ENCODE measurements around the gene EXOC2.

Gene EXOC2

GRCh38 chr6:473356-473755, 219.6 kb downstream of the EXOC2 start:
- no peak for ATAC-seq
- TF ChIP-seq, protein P1, sequence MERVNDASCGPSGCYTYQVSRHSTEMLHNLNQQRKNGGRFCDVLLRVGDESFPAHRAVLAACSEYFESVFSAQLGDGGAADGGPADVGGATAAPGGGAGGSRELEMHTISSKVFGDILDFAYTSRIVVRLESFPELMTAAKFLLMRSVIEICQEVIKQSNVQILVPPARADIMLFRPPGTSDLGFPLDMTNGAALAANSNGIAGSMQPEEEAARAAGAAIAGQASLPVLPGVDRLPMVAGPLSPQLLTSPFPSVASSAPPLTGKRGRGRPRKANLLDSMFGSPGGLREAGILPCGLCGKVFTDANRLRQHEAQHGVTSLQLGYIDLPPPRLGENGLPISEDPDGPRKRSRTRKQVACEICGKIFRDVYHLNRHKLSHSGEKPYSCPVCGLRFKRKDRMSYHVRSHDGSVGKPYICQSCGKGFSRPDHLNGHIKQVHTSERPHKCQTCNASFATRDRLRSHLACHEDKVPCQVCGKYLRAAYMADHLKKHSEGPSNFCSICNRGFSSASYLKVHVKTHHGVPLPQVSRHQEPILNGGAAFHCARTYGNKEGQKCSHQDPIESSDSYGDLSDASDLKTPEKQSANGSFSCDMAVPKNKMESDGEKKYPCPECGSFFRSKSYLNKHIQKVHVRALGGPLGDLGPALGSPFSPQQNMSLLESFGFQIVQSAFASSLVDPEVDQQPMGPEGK (CRISPR knock-in tag; IDR thresholded peaks at IDR 0.05; ENCODE audit: borderline replicate concordance) = no peak
- no peak for TF ChIP-seq TSHZ2 (CRISPR knock-in tag; IDR thresholded peaks at IDR 0.05)
- no peak for TF ChIP-seq POU6F1 (CRISPR knock-in tag; IDR thresholded peaks at IDR 0.05; ENCODE audit: borderline replicate concordance, low read depth)
- no peak for TF ChIP-seq ZNF8 (CRISPR knock-in tag; IDR thresholded peaks at IDR 0.05)
- TF ChIP-seq TOX (CRISPR knock-in tag; IDR thresholded peaks at IDR 0.05; ENCODE audit: borderline replicate concordance) = no peak
- TF ChIP-seq, protein P2, sequence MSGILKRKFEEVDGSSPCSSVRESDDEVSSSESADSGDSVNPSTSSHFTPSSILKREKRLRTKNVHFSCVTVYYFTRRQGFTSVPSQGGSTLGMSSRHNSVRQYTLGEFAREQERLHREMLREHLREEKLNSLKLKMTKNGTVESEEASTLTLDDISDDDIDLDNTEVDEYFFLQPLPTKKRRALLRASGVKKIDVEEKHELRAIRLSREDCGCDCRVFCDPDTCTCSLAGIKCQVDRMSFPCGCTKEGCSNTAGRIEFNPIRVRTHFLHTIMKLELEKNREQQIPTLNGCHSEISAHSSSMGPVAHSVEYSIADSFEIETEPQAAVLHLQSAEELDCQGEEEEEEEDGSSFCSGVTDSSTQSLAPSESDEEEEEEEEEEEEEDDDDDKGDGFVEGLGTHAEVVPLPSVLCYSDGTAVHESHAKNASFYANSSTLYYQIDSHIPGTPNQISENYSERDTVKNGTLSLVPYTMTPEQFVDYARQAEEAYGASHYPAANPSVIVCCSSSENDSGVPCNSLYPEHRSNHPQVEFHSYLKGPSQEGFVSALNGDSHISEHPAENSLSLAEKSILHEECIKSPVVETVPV (CRISPR knock-in tag; IDR thresholded peaks at IDR 0.05) = no peak
- no peak for TF ChIP-seq ZFP30 (CRISPR knock-in tag; IDR thresholded peaks at IDR 0.05)
- TF ChIP-seq TCF4 (CRISPR knock-in tag; IDR thresholded peaks at IDR 0.05; ENCODE audit: borderline replicate concordance) = no peak
- TF ChIP-seq BACH2 (CRISPR knock-in tag; IDR thresholded peaks at IDR 0.05; ENCODE audit: borderline replicate concordance) = no peak
- TF ChIP-seq ZNF70 (CRISPR knock-in tag; IDR thresholded peaks at IDR 0.05) = no peak
- no peak for TF ChIP-seq ISL1 (CRISPR knock-in tag; IDR thresholded peaks at IDR 0.05)
- TF ChIP-seq CSDC2 (CRISPR knock-in tag; IDR thresholded peaks at IDR 0.05) = no peak
- TF ChIP-seq GLIS3 (CRISPR knock-in tag; IDR thresholded peaks at IDR 0.05) = no peak
- TF ChIP-seq ZFP3 (CRISPR knock-in tag; IDR thresholded peaks at IDR 0.05) = no peak
- no peak for TF ChIP-seq ESRRG (CRISPR knock-in tag; IDR thresholded peaks at IDR 0.05)
- no peak for TF ChIP-seq RARB (CRISPR knock-in tag; IDR thresholded peaks at IDR 0.05)
- TF ChIP-seq PPARA (CRISPR knock-in tag; IDR thresholded peaks at IDR 0.05; ENCODE audit: borderline replicate concordance) = no peak
- TF ChIP-seq ARNTL (CRISPR knock-in tag; IDR thresholded peaks at IDR 0.05; ENCODE audit: borderline replicate concordance, low read depth) = no peak
- no peak for TF ChIP-seq ZC3H10 (CRISPR knock-in tag; IDR thresholded peaks at IDR 0.05)

DNA sequence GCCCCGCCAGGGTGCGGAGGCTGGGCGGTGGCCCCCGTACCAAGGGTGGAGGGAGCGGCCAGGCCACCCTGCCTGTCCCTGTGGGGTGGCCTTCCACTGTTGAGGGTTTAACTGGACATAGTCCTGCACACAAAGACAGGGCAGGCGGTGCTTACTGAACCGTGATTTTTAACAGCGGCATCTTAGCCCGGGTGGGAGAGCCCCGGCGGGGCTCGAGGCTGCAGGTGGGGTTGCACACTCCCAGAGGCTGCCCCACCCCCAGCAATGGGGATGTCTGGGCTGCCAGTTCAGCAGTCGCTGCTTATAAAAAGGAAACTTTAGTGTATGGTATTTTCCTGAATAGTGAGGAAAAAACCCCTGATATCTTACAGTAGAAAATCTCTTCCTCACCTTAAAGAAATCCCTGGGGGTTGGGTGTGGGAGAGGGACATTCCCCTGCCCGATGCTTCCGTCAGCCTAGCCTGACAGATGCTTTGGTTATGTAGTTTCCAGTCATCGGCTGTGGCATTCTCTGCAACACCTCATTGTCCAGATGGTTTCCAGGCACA, 222.0 kb downstream of the EXOC2 start:
- no peak for ATAC-seq

More for the DNA sequence above, 222.0 kb downstream of the EXOC2 start:
- TF ChIP-seq ZFP3 (CRISPR knock-in tag; IDR thresholded peaks at IDR 0.05) = no peak
- TF ChIP-seq SNAI2 (CRISPR knock-in tag; IDR thresholded peaks at IDR 0.05) = no peak
- no peak for TF ChIP-seq ZFP30 (CRISPR knock-in tag; IDR thresholded peaks at IDR 0.05)
- no peak for TF ChIP-seq CREB5 (CRISPR knock-in tag; IDR thresholded peaks at IDR 0.05; ENCODE audit: low read depth)
- TF ChIP-seq PPARA (CRISPR knock-in tag; IDR thresholded peaks at IDR 0.05; ENCODE audit: borderline replicate concordance) = no peak
- no peak for TF ChIP-seq ZNF565 (CRISPR knock-in tag; conservative IDR thresholded peaks at IDR 0.05; ENCODE audit: low read depth)
- TF ChIP-seq TOX (CRISPR knock-in tag; IDR thresholded peaks at IDR 0.05; ENCODE audit: borderline replicate concordance) = no peak
- no peak for TF ChIP-seq TSHZ2 (CRISPR knock-in tag; IDR thresholded peaks at IDR 0.05)
- no peak for TF ChIP-seq ARNTL (CRISPR knock-in tag; IDR thresholded peaks at IDR 0.05; ENCODE audit: borderline replicate concordance, low read depth)
- no peak for TF ChIP-seq ZC3H10 (CRISPR knock-in tag; IDR thresholded peaks at IDR 0.05)
- no peak for TF ChIP-seq TCF4 (CRISPR knock-in tag; IDR thresholded peaks at IDR 0.05; ENCODE audit: borderline replicate concordance)
- TF ChIP-seq RARB (CRISPR knock-in tag; IDR thresholded peaks at IDR 0.05) = no peak
- TF ChIP-seq, protein P1 (CRISPR knock-in tag; IDR thresholded peaks at IDR 0.05; ENCODE audit: borderline replicate concordance) = no peak

Data from SK-N-SH treated with all-trans-retinoic acid at 6 μM for 48 hours (cell line).